Tibial artery (tissue), 4 donors: ENCODE data around the gene NTRK3.
"Not testable (repeated sequence)": the region's sequence is repeated elsewhere in the genome, so short reads cannot be mapped to it uniquely, and the experiment has no call there.

Experiments used
- DNase-seq, 2 donors: peaks; one replicate each; pipeline ENCODE4 v3.0.0-alpha.2; 2019
- H3K27ac ChIP-seq, 2 donors: fragments of 200-600 bp; sonication (generic) in 1 of 2; 1 replicate in 1 of 2; 2 replicates in 1 of 2; pipeline ENCODE4 v1.5.1; 2018 to 2019; ENCODE audit warnings: mild to moderate bottlenecking in 1 of 2
- H3K27me3 ChIP-seq, 2 donors: fragments of 200-600 bp; sonication (generic) in 1 of 2; one replicate each; pipeline versions ENCODE4 v1.5.1 to v1.6.0; 2016 to 2019
- H3K36me3 ChIP-seq, 3 donors: fragments of 200-600 bp; sonication (generic) in 2 of 3; one replicate each; pipeline ENCODE4 v1.5.1; 2016 to 2019; ENCODE audit warnings: mild to moderate bottlenecking in 2 of 3
- H3K4me1 ChIP-seq, 4 donors: fragments of 200-600 bp; sonication (generic) in 2 of 4; 1 replicate in 3 of 4; 2 replicates in 1 of 4; pipeline ENCODE4 v1.5.1; 2016 to 2019
- H3K4me3 ChIP-seq, 2 donors: fragments of 200-600 bp; sonication (generic) in 1 of 2; 1 replicate in 1 of 2; 2 replicates in 1 of 2; pipeline ENCODE4 v1.5.1; 2018 to 2019; ENCODE audit warnings: mild to moderate bottlenecking in 2 of 2
- H3K9me3 ChIP-seq, 3 donors: fragments of 200-600 bp; sonication (generic) in 1 of 3; one replicate each; pipeline ENCODE4 v1.5.1; 2016 to 2019
- intact Hi-C: fragments of 100-400 bp; cut with DNase I; formaldehyde crosslinking; loops from one replicate; pipeline ENCODE4 v1.15.0; 2023; ENCODE audit warnings: low total_unique reads
- TF ChIP-seq, protein P1 (sequence below), 2 experiments: fragments of 200-600 bp in 1 of 2; fragments of 450-650 bp in 1 of 2; IDR thresholded peaks; one replicate each; pipeline ENCODE4 v1.5.1; 2017 to 2019; ENCODE audit warnings: antibody characterized with exemption in 2 of 2, mild to moderate bottlenecking in 1 of 2, moderate library complexity in 1 of 2

NTRK3 gene

DNA sequence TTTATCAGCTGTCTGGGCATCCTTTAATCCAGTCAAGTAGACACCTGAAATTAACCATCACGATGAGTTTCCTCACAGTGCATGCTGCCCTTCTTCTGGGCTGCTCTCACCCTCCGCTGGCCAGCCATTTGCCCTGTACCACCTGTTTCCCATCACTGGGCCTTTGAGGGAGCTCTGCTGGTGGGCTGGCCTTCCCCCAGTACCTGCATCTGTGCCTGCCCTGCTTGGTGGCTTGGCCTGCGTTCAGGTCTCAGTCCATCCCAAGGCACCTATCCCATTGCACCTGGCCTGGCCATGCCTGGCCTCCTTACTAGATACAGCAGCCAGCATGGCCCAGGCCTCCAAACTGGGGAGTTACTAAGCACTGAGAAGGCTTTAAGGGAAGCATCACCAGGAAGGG, 413.2 kb downstream of the NTRK3 start:
- Histone ChIP-seq H3K27me3 (no peaks in the 10 kb centered on the region), H3K27ac (no peak overlapping the region), H3K36me3 (no peaks in the 10 kb centered on the region), H3K4me3 (no peak overlapping the region), H3K9me3 (no peaks in the 10 kb centered on the region), H3K4me1 (no peaks in the 10 kb centered on the region)
- TF ChIP-seq, protein P1, sequence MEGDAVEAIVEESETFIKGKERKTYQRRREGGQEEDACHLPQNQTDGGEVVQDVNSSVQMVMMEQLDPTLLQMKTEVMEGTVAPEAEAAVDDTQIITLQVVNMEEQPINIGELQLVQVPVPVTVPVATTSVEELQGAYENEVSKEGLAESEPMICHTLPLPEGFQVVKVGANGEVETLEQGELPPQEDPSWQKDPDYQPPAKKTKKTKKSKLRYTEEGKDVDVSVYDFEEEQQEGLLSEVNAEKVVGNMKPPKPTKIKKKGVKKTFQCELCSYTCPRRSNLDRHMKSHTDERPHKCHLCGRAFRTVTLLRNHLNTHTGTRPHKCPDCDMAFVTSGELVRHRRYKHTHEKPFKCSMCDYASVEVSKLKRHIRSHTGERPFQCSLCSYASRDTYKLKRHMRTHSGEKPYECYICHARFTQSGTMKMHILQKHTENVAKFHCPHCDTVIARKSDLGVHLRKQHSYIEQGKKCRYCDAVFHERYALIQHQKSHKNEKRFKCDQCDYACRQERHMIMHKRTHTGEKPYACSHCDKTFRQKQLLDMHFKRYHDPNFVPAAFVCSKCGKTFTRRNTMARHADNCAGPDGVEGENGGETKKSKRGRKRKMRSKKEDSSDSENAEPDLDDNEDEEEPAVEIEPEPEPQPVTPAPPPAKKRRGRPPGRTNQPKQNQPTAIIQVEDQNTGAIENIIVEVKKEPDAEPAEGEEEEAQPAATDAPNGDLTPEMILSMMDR (IDR thresholded peaks at IDR 0.05), result no peak
- intact Hi-C loops, result no loop called here
- DNase-seq, result no peak

DNA sequence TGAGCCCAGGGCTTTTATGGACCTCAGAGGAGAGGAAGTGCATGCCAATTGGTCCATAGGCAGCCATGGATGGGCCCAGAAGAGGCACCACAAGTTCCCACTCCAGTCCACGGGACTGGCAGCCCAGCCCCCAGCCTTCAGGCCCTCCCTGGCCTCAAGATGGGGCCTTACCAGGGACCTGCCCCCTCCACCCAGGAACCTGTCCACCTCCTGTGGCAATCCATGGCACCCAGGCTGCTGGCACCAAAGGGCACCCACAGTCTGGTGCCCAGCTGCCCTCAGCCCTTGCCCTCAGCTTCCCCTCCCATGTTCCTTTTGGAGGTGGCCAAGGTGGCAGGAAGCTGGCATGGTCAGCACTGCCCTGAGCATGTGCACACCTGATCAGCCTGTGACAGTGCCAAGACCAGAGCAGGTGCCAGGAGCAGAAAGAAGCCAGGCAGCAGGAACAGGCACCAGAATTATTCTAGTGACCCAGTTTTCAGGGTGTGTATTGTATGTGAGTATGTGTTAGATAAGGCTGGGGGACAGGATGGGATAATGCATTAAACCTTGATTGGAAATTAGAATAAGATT, 415.0 kb downstream of the NTRK3 start:
- Histone ChIP-seq H3K4me1 (no peaks in the 10 kb centered on the region), H3K4me3 (no peak overlapping the region), H3K9me3 (no peaks in the 10 kb centered on the region), H3K27ac (no peak overlapping the region), H3K27me3 (no peaks in the 10 kb centered on the region), H3K36me3 (no peaks in the 10 kb centered on the region)
- TF ChIP-seq, protein P1 (IDR thresholded peaks at IDR 0.05), result no peak
- intact Hi-C loops, result no loop called here
- no peak for DNase-seq

- H3K27ac ChIP-seq, H3K36me3 ChIP-seq, H3K9me3 ChIP-seq, intact Hi-C loops, H3K4me3 ChIP-seq, H3K4me1 ChIP-seq, DNase-seq, H3K27me3 ChIP-seq: not testable (repeated sequence)
These were observed 420.7 kb downstream of the NTRK3 start for GRCh38 chr15:87835830-87836229.

DNA sequence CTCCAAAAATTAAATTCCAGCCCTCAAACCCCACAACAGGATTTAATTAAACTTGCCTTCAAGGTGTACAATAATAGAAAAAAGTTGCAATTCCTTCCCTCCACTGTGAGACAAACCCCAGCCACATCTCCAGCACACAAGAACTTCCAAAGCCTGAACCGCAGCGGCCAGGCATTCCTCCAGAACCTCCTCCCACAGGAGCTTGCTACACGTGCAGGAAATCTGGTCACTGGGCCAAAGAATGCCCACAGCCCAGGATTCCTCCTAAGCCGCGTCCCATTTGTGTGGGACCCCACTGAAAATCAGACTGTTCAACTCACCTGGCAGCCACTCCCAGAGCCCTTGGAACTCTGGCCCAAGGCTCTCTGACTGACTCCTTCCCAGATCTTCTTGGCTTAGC, 423.2 kb downstream of the NTRK3 start:
- H3K27me3 ChIP-seq, H3K4me1 ChIP-seq, DNase-seq, H3K4me3 ChIP-seq, H3K27ac ChIP-seq, intact Hi-C loops, H3K9me3 ChIP-seq, H3K36me3 ChIP-seq: not testable (repeated sequence)

- DNase-seq, result no peak
- intact Hi-C loops, result no loop called here
- Histone ChIP-seq H3K27me3 (no peaks in the 10 kb centered on the region), H3K27ac (no peak overlapping the region), H3K36me3 (no peaks in the 10 kb centered on the region), H3K9me3 (no peaks in the 10 kb centered on the region), H3K4me3 (no peak overlapping the region), H3K4me1 (no peaks in the 10 kb centered on the region)
- TF ChIP-seq, protein P1 (IDR thresholded peaks at IDR 0.05), result no peak
These were observed 427.0 kb downstream of the NTRK3 start for GRCh38 chr15:87829332-87830050.

DNA sequence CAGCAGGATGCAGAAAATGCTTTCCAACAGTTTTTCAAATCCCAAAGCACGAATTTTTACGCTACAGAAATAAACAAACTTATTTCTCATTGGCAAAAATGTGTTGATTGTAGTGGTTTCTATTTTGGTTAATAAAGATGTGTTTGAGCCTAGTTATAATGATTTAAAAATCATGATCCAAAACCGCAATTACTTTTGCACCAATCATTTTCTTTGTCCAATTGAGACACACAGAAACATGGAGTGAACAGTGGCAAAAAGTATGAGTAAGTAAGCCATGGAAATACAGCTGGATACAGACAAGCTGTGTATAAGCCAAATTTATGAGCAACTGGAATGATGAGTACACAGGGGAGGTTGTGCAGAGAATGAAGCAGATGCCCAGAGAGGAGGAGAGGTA, 427.9 kb downstream of the NTRK3 start:
- no peaks in the 10 kb centered on the region for H3K9me3 ChIP-seq
- no peaks in the 10 kb centered on the region for H3K36me3 ChIP-seq
- H3K27me3 ChIP-seq, result no peaks in the 10 kb centered on the region
- intact Hi-C loops, result no loop called here
- TF ChIP-seq, protein P1 (IDR thresholded peaks at IDR 0.05), result no peak
- no peak for DNase-seq
- H3K4me3 ChIP-seq, result no peak overlapping the region
- H3K27ac ChIP-seq, result no peak overlapping the region
- no peaks in the 10 kb centered on the region for H3K4me1 ChIP-seq
